NCI-H345 (cell line): Measurements from ENCODE around the gene MUSK.
"Not testable (repeated sequence)": the region's sequence is repeated elsewhere in the genome, so short reads cannot be mapped to it uniquely, and the experiment has no call there.

Experiments used
- DNase-seq: peaks from one replicate; lab custom pipeline; 2025; lab: John Stamatoyannopoulos, UW

MUSK gene

GRCh38 chr9:110810262-110810976 is 141.8 kb downstream of the MUSK start:
- no peak for DNase-seq

- DNase-seq: no peak
Observed at GRCh38 chr9:110812886-110813285, 144.3 kb downstream of the MUSK start.

GRCh38 chr9:110814159-110814558 is 145.6 kb downstream of the MUSK start:
- DNase-seq: no peak

- no peak for DNase-seq
Observed at GRCh38 chr9:110815361-110815760, 146.8 kb downstream of the MUSK start.

GRCh38 chr9:110820381-110820780 is 151.8 kb downstream of the MUSK start:
- no peak for DNase-seq

- no peak for DNase-seq
Observed at GRCh38 chr9:110821064-110821463, 152.5 kb downstream of the MUSK start.

GRCh38 chr9:110825129-110825528 is 156.5 kb downstream of the MUSK start:
- DNase-seq: not testable (repeated sequence)

GRCh38 chr9:110825950-110826349 is 157.4 kb downstream of the MUSK start:
- DNase-seq: no peak

GRCh38 chr9:110826400-110826799 is 157.8 kb downstream of the MUSK start:
- DNase-seq: not testable (repeated sequence)

- DNase-seq: no peak
Observed at GRCh38 chr9:110828264-110828663, 159.7 kb downstream of the MUSK start.

- no peak for DNase-seq
Observed at GRCh38 chr9:110830495-110830894, 161.9 kb downstream of the MUSK start.

- no peak for DNase-seq
Observed at GRCh38 chr9:110832926-110833325, 164.3 kb downstream of the MUSK start.

GRCh38 chr9:110835404-110835803 is 166.8 kb downstream of the MUSK start:
- no peak for DNase-seq

GRCh38 chr9:110835859-110836271 is 167.3 kb downstream of the MUSK start:
- no peak for DNase-seq

GRCh38 chr9:110837401-110838005 is 168.9 kb downstream of the MUSK start:
- DNase-seq: no peak

GRCh38 chr9:110842169-110842568 is 173.6 kb downstream of the MUSK start:
- DNase-seq: no peak

- DNase-seq: no peak
Observed at GRCh38 chr9:110842986-110843385, 174.4 kb downstream of the MUSK start.

- DNase-seq: no peak
Observed at GRCh38 chr9:110844121-110844520, 175.5 kb downstream of the MUSK start.

- DNase-seq: no peak
Observed at GRCh38 chr9:110846215-110846614, 177.6 kb downstream of the MUSK start.

- DNase-seq: no peak
Observed at GRCh38 chr9:110847671-110848070, 179.1 kb downstream of the MUSK start.

- no peak for DNase-seq
Observed at GRCh38 chr9:110850401-110851135, 182.0 kb downstream of the MUSK start.
